Cortex of kidney (tissue), 1 donor: Measurements from ENCODE around the gene APEX2.
"Not testable (repeated sequence)": the region's sequence is repeated elsewhere in the genome, so short reads cannot be mapped to it uniquely, and the experiment has no call there.

Source experiments
- DNase-seq: peaks from one replicate; lab custom pipeline; 2025; lab: John Stamatoyannopoulos, UW

The APEX2 gene

DNA sequence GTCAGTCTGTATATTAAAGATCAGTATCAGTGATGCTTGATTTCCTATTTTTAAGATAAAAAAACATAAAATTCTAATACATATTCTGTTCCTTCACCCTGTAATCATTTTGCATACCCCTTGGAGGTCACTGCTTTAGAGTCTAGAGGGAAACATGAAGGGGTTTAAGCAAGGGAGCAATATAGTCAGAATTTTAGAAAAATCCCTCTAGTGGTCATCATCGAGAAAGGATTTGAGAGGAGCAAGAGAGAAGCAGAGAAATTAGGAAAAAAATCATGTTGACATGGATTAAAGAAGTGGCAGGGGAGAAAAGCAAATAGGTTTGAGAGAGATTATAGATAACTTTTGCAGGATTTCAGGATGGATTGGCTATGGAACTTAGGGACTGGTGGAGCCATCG lies 11.1 kb downstream of the APEX2 start:
- DNase-seq = no peak

DNA sequence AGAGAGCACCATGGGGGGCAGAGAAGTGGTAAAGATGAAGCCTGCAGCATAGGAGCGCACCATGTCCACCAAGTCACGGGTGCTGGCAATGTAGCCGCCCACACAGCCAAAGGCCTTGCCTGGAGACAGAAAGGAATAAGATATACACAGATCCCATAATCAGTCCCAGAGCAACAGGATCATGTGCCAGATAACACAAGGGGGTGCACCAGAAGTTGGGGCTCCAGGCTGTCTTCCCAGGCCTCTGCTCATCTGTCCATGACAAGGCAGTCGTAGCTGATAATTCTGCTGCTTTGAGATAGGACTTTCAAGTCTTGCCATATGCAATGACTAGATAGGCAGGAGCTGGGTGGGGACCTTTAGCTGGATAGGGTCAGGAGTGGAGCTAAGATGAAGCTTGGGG lies 14.7 kb downstream of the APEX2 start:
- no peak for DNase-seq

DNA sequence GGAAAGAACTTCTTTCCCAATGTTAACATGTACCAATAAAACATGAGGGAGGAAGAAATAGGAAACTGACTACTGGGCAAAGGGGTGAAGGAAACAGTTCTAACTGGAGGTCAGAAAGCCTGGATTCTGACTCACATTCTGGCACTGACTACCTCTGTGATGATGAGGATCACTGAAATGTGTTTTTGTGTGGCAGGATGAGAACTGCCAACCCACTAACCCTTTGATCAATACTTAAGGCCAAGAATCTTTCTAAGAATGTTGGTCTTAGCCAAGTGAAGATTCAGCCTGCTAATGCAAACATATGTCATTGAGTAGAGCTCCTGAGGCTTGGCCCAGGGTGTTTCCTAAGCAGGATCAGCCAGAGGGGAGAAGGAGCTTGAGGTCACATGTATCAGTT lies 26.0 kb downstream of the APEX2 start:
- no peak for DNase-seq

DNA sequence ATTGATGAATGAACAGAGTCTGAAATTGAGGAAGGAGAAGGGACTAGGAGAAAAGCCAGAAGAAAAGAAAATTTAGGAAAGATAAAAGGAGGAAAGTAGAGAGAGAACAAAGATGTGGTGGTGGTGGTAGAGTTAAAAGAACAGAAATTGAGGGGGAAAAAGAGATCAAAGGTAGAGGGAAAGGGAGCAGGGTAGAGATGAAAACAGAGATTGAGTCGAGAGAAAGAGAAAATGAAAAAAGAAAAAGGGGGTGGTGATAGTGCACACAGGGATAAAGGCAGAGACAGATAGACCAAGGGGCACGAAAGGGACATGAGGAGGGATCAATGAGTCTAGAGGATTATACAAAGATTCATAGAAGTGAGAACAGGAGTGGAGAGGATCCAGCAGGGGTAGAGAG lies 26.7 kb downstream of the APEX2 start:
- no peak for DNase-seq

DNA sequence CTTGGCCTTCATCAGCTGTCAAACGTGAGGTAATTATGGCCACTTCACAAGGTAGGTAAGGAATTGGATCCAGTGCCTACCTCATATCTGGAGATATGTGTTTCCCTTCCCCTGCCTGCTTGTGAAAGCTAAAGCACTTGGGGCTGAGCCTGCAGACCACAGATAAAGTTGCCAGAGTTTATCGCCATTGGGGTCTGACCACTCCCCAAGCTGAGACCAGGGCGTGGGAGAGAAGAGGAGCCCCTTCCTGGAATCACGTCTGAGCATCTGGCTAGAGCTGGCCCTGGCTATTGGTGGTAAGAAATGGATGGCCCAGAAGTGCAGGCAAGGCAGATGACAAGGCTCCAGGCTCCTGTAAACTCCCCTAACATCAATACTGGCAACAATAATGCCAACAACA lies 27.9 kb downstream of the APEX2 start:
- no peak for DNase-seq

DNA sequence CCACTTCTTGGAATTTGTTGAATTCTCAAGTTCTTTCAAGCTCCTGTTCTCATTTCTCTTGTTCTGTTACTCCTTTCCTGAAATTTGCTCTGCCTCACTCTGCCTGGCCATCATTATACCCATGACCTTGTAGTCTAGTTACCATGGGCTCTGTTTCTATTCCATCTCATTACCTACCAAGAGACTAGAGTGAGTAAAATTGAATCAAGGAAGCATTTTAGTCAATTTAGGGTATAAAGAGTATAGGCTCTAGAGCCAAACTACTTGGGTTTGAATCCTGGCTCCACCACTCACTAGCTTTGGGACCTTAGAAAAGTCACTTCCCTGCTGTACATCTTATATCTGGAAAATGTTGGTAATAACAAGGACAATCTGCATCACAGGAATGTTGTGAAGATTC lies 28.4 kb downstream of the APEX2 start:
- DNase-seq = no peak

DNA sequence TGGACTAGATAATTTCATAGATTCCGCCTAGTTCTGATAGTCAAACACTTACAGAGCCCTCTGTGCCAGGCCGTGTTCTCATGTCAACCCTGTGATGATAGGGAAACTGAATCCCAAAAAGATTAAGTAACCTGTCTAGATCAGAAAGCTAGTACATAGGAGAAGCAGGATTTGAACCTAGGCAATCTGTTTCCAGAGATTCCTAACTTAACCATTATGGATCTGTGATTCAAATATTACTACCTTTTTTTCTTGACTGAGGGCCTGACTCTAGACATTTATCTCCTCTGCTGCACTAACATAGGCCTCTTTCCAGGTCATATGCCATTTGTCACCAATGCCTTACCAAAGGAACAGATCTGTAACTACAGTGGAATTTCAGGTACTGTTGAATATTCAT lies 29.1 kb downstream of the APEX2 start:
- no peak for DNase-seq

DNA sequence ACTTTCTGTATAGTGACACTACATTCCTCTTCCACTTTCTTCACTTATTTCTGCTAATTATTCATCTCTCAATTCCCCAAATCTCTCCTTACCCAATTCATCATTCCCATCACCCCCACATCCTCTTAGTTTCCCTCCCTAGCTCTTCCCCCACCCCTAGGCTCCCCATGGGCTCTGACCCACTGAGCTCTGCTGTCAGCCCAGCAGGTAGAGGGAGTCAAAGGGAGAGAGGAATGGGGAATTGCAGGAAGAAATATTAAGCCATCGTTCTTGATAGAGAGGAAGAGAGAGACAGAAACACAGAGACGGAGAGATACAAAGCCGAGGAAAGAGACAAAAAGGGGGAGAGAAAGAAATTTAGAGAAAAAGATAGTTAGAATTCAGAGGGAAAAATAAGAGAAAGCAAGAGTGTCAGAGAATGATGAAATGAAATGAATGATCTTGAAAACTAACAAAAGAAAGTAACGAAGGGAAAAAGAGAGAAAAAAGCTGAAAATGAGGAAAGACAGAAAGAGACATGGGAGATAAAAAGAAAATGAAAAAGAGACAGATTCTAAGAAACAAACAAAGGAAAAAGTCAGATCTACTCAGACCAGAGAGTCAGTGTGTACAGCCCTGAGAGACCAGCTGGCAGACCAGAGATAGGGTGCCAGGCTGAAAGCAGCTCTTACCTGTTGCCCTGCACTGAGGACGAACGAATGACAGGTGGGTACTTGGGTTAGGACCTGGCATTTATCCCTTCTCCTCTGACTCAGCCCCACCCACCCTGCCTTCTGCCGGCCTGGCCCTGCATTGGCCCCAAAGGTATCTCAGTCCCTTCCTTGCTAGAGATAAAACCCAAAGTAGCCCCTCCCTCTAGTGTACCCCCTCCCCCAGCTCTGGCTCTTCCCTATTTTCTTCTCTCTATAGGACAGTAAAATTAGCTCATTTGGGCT lies 30.4 kb downstream of the APEX2 start, which contains the start of gene ALAS2:
ALAS2 (minus strand) TSS at position 707 of the 935 bp plus-strand sequence. CDS start 4,977 bp downstream, outside the sequence.
- no peak for DNase-seq

DNA sequence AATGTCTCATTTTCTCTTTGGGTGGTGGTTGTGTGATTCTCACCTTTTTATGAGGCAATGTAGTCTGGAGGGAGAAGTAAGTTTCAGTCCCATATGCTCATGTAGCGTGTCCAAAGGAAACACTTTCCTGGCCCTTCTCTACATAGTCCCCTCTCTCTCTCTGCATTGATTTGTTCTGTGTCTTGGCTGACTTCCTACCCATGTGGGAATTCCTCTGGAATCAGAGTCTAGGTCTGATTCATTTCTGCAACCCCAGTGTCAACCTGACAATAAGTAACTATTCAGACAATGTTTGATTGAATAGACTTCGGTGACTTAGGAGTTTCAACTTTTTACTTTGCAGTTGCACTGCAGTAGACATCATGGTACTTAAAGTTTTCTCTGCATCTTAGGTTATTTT lies 33.3 kb downstream of the APEX2 start:
- DNase-seq = no peak

DNA sequence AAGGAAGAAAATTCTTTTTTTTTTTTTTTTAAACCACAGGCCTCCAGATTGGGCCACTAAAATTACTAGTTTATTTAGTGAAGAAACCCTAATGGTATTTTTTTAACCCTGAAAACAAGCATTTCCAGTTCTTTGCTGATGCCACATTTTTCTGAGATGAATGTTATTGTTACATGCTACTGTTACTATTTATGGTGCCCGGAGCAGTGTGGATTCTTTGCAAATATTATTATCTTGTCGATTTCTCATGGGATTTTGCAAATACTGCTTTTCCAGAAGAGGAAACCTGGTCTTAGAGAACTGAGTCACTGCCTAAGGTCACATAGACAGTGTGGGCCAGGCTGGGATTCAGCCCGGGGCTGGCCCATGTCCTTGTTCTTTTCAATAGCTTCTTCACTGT lies 39.3 kb downstream of the APEX2 start:
- no peak for DNase-seq

DNA sequence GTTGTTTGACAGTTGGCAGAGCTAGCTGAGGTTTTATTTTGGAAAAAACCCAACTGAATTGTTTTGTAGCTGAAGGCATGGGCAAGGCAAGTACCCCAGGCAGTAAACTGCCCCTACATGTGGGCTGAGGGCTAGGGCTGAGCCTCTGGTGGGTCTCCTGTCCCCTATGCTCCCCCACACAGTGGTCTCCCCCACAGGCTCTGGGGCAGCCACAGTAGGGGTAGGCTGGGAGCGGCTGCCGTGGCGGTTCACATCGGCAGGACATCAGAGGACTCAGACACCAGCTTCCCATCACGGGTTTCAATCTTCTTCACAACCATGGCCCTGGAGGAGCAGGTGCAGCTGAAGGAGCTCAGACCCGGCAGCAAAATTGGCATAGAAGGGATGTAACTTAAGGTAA lies 41.4 kb downstream of the APEX2 start:
- DNase-seq = no peak

DNA sequence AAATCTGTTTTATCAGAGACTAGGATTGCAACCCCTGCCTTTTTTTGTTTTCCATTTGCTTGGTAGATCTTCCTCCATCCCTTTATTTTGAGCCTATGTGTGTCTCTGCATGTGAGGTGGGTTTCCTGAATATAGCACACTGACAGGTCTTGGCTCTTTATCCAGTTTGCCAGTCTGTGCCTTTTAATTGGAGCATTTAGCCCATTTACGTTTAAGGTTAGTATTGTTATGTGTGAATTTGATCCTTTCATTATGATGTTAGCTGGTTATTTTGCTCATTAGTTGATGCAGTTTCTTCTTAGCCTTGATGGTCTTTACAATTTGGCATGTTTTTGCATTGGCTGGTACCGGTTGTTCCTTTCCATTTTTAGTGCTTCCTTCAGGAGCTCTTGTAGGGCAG lies 50.4 kb downstream of the APEX2 start:
- not testable (repeated sequence) for DNase-seq

DNA sequence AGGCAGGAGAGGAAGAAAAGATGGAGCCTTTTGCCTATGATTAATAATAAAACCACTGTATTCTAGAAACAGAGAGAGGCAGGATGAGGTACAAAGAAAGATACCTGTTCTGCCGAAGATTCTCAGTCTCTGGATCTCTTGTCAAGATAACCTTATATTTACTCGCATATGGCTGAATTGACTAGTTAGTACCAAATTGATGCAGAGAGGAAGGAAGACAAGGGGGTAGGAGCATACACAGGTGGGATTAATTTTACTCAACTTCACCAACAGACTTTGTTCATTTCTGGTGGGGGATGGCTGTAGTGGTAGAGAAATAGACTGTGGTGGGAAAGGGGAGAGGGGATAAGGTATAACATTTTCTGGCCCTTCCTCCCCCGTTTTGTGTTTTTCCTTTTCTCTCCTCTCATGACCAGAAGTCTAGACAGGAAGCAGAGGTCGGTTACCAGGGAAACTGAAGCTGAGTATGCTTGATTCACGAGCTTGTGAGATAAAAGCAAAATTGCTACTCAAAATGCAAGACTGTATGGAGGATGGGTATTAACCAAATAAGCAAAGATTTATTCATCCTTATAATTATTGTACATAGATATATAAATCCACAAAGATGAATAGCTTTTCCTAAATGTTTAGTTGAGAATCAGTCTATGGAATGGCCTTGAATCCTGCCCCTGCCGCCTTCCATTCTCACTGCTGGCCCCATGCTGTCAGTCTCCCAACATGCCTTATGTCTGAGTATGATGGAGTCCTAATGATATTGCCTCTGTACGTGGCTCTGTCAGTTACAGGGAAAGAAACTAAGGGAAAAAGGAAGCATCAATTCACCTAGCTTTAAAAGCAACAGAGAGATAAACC lies 56.9 kb downstream of the APEX2 start:
- no peak for DNase-seq

DNA sequence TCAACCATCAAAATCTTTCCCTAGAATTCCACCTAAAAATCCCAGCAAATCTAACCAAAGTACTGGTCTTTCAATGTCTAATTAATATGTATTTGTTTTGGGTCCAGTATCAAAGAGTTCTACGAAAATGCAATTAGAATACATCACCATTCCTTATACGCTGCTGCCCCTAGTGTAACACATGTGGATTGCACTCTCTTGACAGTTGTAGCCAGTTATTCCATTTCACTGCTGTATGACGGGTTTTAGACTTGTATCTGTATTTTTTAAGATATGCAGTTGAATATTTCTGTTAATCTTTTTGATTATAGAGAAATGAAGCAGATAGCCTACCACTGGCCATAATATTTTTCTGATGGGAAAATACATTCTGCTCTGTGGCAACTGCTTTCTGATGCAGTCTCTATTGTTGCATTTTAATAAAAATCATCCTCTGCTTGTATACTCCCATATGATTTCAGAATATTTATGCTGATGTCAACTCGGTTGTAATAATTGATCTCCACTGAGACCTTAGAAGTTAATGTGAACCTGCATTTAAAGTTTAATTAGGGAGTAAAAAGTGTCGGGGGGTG lies 57.6 kb downstream of the APEX2 start:
- DNase-seq = no peak
